Skin of body (tissue), 2 donors: Measurements from ENCODE around the gene HIVEP3. TPM values are rescaled to one million over a fixed set of nuclear protein-coding genes. Genes with fewer than 3 reads are reported as not detected.

Source experiments
- DNase-seq: peaks from one replicate; lab custom pipeline; 2025; lab: John Stamatoyannopoulos, UW
- total RNA-seq: library from RNA; depleted of rRNA; stranded (reverse); fragments of >200 nt; gene quantifications from one replicate; pipeline ENCODE4 v1.2.3, GENCODE V29; 2014

The HIVEP3 gene
- total RNA-seq, 1 donor from 2014 or later = 3.3 TPM

- no peak for DNase-seq
Measured at GRCh38 chr1:41589395-41589794, 329.3 kb downstream of the HIVEP3 start.

- DNase-seq = no peak
Measured at GRCh38 chr1:41588334-41588875, 330.3 kb downstream of the HIVEP3 start.

GRCh38 chr1:41587791-41588190, 330.9 kb downstream of the HIVEP3 start:
- no peak for DNase-seq

GRCh38 chr1:41586230-41586629, 332.5 kb downstream of the HIVEP3 start:
- no peak for DNase-seq

DNA sequence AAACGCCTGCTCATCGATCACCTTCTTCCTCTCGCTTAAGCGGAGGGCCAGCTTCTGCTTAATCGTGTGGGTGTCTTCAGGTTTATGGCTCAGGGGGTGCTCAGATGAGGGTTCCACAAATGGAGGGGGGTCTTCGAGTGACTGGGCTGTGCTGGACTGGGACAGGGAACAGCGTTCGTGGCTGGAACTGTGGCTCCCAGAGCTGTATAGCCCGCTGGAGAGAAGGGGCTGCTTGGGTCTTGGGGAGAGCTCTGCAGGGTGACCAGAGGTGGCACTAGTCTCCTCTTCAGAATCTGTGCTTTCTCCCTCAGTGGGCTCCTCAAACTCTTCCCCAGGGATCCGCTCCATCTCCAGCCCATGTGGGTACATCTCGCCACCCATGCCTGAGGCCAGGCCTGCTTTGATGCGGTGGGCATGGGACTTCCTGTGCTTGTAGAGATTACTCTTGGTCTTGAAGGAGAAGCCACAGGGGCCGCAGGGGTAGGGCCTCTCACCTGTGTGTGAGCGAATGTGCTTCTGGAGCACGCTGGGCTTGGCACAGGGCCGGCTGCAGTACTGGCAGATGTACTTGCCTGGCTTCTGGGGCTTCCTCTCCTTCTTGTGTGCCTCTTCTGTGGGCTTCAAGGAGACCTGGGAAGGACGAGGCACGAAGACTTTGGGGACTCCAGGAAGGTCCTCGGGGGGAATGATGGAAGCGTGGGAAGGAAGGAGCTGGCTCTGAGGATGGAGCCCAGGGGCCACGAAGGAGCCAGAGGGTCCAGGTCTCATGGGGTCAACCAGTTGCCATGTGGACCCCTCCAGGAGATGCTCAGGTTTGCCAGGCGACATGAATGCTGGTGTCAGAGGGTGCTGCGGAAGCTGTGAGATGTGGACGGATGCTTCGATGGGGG, 334.8 kb downstream of the HIVEP3 start:
- no peak for DNase-seq

- no peak for DNase-seq
Measured at GRCh38 chr1:41582851-41583657, 335.7 kb downstream of the HIVEP3 start.

GRCh38 chr1:41582351-41582750, 336.4 kb downstream of the HIVEP3 start:
- DNase-seq = no peak

GRCh38 chr1:41582004-41582325, 336.8 kb downstream of the HIVEP3 start:
- DNase-seq = no peak

DNA sequence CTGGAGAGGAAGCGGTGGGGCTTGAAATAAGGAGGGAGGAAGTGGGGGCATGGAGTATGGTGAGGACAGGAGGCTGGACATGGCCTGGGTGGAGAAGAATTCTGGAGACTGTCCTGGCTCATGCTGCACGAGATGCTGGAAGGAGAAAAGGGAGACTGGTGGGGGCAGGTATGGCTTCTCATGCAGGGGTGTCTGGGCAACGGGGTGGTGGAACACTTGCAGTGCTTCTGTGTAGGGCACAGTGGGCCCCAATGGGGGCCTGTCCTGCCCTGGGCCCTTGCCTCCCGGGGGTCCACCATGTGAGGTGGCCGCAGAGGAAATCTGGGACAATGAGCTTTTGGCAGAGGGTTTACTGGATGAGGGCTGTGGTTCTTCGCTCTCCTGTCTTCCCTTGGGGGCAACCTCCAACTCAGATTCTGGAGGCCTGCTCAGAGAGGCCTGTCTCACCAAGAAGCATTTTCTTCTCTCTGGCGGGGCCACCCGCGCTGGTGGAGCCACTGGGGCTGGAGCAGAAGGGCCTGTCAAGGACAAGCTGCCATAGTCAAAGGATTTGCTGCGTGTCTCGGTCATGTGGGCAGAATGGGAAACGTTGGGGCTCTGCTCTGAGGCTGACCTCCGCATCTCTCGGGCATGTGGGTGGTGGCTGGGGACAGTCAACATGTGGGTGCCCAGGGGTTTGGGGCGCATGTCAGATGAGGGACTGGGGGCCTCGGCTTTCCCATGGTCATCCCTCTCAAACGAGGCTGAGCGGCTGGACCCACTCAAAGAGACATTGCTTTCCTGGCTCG, 337.3 kb downstream of the HIVEP3 start:
- no peak for DNase-seq

GRCh38 chr1:41580520-41581172, 338.1 kb downstream of the HIVEP3 start:
- no peak for DNase-seq

DNA sequence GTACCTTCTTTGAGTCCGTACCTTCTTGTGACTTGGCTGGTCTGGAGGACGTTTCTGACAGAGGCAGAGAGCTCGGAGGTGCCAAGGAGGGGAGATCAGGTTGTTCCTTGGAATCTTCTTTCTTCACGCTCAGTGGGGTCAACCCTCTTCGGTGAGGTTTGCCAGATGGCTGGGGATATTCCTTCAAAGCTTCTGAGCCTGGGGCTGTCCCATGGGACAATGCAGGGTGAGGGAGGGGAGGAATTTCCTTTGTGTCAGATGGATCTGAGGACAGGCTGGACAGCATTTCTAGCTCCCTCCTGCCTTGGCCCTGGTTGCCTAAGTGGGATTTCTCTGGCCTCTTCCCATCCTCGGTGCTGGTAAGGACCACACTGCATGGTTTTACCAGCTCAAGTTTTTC, 338.7 kb downstream of the HIVEP3 start:
- no peak for DNase-seq

- DNase-seq = no peak
Measured at GRCh38 chr1:41578712-41579335, 339.9 kb downstream of the HIVEP3 start.

DNA sequence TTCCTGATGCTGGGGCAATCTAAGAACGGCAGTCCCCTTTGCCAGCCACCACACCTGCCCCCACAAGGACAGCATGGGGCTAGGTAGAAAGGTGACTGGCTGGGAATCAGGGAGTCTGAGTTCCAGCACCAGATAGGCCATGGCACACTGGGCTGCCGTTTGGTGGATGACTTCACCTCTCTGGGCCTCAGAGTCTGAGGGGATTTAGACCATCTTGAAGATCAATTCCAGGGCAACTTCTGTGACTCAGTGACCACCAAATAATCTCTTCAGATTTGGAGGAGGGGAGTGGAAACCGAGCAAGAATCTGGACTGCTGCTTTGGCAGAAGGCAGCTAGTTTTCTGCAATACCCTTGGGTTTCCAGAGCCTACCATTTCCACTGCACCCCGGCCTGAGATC, 342.1 kb downstream of the HIVEP3 start:
- DNase-seq = no peak

GRCh38 chr1:41576206-41576605, 342.5 kb downstream of the HIVEP3 start:
- DNase-seq = no peak

- no peak for DNase-seq
Measured at GRCh38 chr1:41574842-41575241, 343.9 kb downstream of the HIVEP3 start.

GRCh38 chr1:41573785-41574713, 344.7 kb downstream of the HIVEP3 start:
- DNase-seq = peak; percentile 82

DNA sequence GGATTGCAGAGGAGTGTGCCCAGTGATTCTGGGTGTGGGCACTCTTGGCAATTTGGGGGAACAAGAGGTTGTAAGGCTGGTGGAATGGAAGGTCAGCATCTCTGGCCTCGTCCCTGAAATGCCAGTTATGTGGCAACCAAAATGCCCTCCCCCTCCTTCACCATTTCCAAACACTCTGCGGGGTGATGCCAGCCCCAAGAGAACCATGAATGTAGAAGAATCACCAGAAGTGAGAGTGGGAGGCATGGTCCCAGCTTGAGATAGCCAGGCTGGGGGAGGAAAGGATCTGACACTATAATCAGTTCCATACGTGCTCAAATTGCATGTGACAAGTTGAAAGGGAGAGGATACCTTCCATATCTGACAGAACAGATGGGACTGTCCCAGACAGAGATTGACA, 345.5 kb downstream of the HIVEP3 start:
- no peak for DNase-seq

GRCh38 chr1:41572224-41572623, 346.5 kb downstream of the HIVEP3 start:
- DNase-seq = no peak

GRCh38 chr1:41571041-41571440, 347.7 kb downstream of the HIVEP3 start:
- no peak for DNase-seq
